ENCODE measurements around the gene RPL15.
"Not testable (repeated sequence)": the region's sequence is repeated elsewhere in the genome, so short reads cannot be mapped to it uniquely, and the experiment has no call there.

The RPL15 gene

DNA sequence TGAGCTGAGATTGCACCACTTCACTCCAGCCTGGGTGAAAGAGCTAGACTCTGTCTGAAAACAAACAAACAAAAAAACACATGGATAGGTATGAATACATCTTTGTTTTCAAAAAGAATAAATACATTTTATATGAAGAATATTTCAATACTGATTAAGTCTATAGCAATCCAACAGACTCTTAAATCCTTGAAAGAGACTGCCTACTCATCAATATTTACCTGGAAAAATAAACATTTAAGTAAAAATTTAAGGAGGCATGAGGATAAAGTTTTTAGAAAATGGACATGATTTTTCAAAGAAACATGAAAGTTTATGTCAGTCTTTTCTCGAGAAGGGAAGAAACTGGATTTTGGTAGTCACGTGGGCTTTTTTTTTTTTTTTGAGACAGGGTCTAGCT lies 5.5 kb upstream of the RPL15 start:
- Histone ChIP-seq H3K27ac (no peak overlapping the region), H3K4me3 (no peak overlapping the region), H3K4me1 (peaks cover 0 to 21% (median 13%) of the 10 kb centered on the region in 4 donors), H3K27me3 (no peaks in the 10 kb centered on the region), H3K36me3 (peaks cover 27 to 32% (median 30%) of the 10 kb centered on the region in 3 donors), H3K9me3 (no peaks in the 10 kb centered on the region)
- intact Hi-C loops (cut with DNase I; ENCODE audit: low total_unique reads): no loop called here
- DNase-seq: no peak
- TF ChIP-seq, protein P1, sequence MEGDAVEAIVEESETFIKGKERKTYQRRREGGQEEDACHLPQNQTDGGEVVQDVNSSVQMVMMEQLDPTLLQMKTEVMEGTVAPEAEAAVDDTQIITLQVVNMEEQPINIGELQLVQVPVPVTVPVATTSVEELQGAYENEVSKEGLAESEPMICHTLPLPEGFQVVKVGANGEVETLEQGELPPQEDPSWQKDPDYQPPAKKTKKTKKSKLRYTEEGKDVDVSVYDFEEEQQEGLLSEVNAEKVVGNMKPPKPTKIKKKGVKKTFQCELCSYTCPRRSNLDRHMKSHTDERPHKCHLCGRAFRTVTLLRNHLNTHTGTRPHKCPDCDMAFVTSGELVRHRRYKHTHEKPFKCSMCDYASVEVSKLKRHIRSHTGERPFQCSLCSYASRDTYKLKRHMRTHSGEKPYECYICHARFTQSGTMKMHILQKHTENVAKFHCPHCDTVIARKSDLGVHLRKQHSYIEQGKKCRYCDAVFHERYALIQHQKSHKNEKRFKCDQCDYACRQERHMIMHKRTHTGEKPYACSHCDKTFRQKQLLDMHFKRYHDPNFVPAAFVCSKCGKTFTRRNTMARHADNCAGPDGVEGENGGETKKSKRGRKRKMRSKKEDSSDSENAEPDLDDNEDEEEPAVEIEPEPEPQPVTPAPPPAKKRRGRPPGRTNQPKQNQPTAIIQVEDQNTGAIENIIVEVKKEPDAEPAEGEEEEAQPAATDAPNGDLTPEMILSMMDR (IDR thresholded peaks at IDR 0.05): no peak

DNA sequence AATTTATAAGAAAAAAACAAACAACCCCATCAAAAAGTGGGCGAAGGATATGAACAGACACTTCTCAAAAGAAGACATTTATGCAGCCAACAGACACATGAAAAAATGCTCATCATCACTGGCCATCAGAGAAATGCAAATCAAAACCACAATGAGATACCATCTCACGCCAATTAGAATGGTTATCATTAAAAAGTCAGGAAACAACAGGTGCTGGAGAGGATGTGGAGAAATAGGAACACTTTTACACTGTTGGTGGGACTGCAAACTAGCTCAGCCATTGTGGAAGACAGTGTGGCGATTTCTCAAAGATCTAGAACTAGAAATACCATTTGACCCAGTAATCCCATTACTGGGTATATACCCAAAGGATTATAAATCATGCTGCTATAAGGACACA lies 4.6 kb upstream of the RPL15 start:
- H3K4me3 ChIP-seq; H3K27ac ChIP-seq; H3K9me3 ChIP-seq; DNase-seq; H3K27me3 ChIP-seq; intact Hi-C loops (cut with DNase I; ENCODE audit: low total_unique reads): not testable (repeated sequence)
- H3K36me3 ChIP-seq: peaks cover 21 to 26% (median 24%) of the 10 kb centered on the region in 3 donors
- peaks cover 0 to 21% (median 13%) of the 10 kb centered on the region in 4 donors for H3K4me1 ChIP-seq

DNA sequence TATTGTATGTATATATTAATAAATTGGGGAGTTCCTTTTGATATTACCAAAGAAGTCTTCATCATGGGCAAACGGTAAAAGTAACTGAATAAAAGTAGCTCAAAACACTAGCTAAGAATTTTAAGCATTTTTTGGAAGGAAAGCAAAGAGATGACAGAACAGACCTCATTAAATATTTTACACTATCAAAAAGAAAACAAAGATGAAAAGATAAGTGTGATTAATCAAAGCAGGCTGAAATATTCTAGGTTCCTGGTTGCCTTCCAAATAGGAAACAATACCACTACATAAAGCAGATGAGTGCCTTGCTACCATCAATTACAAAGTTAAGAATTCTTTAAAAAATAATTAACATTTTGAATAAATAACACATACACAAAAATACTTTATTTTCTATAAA lies 3.8 kb upstream of the RPL15 start:
- Histone ChIP-seq H3K4me3 (no peak overlapping the region), H3K4me1 (peaks cover 0 to 26% (median 14%) of the 10 kb centered on the region in 4 donors), H3K9me3 (no peaks in the 10 kb centered on the region), H3K27ac (no peak overlapping the region), H3K27me3 (no peaks in the 10 kb centered on the region), H3K36me3 (peaks cover 21 to 25% (median 24%) of the 10 kb centered on the region in 3 donors)
- intact Hi-C loops (cut with DNase I; ENCODE audit: low total_unique reads): no loop called here
- TF ChIP-seq, protein P1 (IDR thresholded peaks at IDR 0.05): no peak
- no peak for DNase-seq

DNA sequence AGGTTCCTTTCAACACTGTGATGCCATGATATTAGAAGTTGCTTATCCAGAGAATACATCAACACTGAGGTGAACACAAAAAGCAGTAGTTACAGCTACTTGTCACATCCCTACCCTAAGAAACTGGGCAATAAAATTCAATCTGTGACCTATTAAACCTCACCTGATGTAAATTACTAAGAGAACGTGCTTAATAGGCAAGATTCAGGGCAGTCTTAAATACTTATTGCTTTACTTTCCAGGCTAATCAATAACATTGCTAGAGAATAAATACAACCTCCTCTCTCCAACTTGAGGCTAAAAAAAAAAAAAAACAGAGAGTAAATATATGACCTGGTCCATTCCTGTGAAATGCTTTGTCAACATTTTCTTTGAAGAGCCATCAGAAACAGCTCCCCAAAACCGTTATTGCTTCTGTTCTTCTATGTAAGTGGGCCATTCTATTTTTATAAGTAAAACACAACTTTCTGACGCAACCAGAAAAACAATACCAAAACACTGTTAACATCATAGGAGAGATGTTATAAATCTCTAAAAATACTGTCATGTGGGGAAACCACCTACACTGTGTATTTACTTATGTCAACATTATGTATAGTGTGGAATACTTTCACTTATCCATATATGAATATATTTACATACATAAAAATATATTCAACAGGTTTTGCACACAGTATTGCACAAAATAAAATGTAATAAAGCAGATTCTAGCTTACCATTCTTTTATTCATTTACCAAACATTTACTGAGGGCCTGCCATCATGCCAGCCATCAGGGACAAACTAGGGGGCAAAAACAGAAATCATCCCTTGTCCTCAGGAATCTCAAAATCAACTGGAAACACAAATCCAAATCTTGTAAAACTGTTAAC lies 2.8 kb upstream of the RPL15 start:
- intact Hi-C loops (cut with DNase I; ENCODE audit: low total_unique reads): no loop called here
- no peak for DNase-seq
- TF ChIP-seq, protein P1 (IDR thresholded peaks at IDR 0.05): no peak

DNA sequence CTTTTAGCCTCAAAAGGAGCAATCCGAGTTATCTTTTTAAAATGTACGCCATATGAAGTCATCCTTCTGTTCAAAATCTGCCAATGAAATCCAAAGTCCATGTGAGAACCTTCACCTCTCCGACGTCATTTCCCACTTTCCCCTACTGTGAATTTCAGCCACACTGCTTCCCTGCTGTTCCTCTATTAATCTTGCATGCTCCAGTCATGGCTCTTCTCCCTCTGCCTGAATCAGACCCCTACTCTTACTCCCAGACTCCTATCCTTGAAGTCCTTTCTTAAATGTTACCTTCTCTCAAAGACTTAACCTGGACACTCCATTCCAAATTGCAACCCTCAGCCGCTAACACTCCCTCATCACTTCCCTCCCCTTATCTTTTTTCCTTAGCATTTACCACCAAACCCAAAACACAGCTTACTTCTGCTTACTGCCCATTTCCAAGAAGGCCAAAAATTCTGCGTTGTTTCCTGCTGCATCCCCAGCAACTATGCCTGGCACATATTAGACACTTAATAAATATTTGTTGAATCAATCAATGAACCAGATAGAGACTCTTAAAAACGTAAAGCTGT lies 1.3 kb upstream of the RPL15 start:
- TF ChIP-seq, protein P1 (IDR thresholded peaks at IDR 0.05): no peak
- no peak for DNase-seq
- peaks cover 0 to 45% (median 19%) of the 10 kb centered on the region in 4 donors for H3K4me1 ChIP-seq
- peaks cover 9 to 31% (median 22%) of the 10 kb centered on the region in 3 donors for H3K36me3 ChIP-seq
- peak overlapping the region; percentile 72 to 75 for H3K4me3 ChIP-seq
- no peaks in the 10 kb centered on the region for H3K27me3 ChIP-seq
- H3K27ac ChIP-seq: peak overlapping the region; percentile 82 to 89
- intact Hi-C loops (cut with DNase I; ENCODE audit: low total_unique reads): loop anchor here (2.0 kb wide), 1 partner anchor 29 kb away; the partner anchor contains the start of gene NR1D2
- no peaks in the 10 kb centered on the region for H3K9me3 ChIP-seq

More for the DNA sequence above, 2.8 kb upstream of the RPL15 start:
- peaks cover 21 to 32% (median 24%) of the 10 kb centered on the region in 3 donors for H3K36me3 ChIP-seq
- peaks cover 0 to 35% (median 19%) of the 10 kb centered on the region in 4 donors for H3K4me1 ChIP-seq
- no peak overlapping the region for H3K4me3 ChIP-seq
- H3K27me3 ChIP-seq: no peaks in the 10 kb centered on the region
- no peaks in the 10 kb centered on the region for H3K9me3 ChIP-seq
- no peak overlapping the region for H3K27ac ChIP-seq

Measured in tibial artery (tissue), 4 donors.